ENCODE results near the gene XYLT2.
"Not testable (repeated sequence)": the region's sequence is repeated elsewhere in the genome, so short reads cannot be mapped to it uniquely, and the experiment has no call there.

XYLT2 gene

DNA sequence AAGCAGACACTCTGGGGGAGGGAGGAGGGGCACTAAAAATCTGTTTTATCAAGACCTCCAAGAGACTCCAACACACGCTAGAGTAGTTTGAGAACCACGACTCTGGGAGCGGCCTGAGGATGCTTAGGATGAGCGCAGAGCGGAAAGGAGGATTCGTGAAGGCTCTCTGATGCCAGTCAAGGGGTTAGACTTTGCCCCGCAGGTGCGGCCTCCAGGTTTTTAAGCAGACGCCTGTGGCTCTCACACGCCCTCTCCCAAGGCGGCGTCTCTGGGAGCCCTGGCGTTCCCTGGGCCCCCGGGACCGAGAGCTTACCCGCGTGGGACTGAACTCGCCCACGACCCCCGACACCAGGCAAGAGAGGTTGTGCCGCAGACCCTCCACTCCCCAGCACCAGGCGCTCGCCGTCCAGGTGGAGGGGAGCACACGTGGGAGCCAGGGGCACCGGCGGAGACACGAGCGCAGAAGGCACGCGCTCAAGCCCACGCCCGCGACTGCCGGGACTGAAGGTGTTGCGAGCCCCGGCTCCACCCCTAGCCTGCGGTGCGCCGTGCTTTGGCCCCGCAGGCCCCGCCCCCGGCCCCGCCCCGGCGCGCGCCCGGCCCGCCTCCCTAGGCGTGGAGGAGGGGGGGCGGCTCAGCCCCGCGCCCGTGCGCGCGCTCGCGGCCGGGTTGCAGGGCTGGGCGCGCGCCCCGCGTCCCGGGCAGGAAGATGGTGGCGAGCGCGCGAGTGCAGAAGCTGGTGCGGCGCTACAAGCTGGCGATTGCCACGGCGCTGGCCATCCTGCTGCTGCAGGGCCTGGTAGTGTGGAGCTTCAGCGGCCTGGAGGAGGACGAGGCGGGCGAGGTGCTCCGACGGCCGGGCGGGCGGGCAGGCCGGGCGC, at the start of gene XYLT2:
Gene XYLT2, plus strand, starts transcription at position 695 of the 881 bp plus-strand sequence. Its CDS starts 15 bp downstream, at position 710.
- peak; percentile 12 for DNase-seq

DNA sequence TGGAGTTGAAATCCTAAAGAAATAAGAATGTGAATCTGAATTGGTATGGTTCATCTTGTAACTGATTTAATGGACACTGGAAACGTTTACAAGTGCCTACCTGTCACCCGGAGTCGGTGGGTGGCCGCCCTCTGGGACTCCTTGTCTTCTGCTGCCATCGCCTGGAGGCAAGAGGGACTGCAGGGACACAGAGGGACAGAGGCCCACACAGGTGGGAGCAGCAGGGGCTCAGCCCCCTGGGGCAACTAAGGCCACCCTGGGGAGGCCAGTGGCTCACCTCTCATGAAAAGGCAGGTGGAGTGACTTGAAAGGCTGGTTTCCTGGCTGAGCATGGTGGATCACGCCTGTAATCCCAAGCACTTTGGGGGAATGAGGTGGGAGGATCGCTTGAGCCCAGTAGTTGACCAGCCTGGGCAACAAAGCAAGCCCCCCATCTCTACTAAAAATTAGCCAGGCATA, 48.5 kb upstream of the XYLT2 start:
- no peak for DNase-seq

DNA sequence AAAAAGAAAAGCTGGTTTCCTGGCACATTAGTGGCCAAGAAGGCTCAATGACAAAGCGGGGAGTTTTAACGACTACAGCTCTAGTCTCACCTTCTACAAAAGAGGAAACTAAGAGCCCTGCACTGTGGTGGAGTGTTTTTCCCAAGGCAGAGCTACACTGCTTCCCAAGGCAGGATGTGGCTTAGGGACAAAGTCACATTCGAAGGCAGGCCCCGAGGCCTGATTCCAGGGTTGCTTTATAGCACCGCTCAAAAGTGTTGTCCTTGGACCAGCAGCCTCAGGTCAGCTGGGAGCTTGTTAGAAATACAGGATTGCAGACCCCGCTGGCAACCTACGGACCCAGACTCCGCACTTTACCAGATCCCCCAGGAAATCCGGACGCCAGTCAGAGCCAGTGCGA, 47.9 kb upstream of the XYLT2 start:
- no peak for DNase-seq

DNA sequence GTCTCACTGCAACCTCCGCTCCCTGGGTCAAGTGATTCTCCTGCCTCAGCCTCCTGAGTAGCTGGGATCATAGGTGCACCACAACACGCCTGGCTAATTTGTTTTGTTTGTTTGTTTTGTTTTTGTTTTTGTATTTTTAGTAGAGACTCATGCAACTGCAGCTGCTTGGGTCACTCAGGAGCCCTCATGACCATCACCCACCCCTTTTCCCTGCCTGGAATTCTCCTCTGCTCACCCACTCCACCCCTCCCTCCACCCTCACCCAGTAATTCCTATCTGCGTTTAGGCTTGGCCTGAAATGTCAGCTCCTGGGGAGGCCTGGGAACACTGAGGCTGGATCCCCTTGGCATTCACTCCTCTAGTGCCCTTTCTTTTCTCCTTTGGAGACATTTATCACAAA, 46.1 kb upstream of the XYLT2 start:
- DNase-seq: no peak

DNA sequence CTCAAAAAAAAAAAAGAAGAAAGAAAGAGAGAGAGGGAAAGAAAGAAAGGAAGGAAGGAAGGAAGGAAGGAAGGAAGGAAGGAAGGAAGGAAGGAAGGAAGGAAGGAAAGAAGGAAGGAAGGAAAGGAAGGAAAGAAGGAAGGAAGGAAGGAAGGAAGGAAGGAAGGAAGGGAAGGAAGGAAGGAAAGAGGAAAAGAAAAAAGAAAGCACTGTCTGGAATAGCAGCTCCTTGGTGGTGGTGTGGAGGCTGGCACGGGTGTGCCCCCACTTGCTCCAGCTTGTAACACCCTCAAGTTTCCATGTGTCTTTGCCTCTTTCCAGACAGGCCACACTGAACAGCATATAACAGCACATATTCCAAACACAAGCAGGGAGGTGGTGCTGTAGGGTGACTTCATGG, 45.1 kb upstream of the XYLT2 start:
- not testable (repeated sequence) for DNase-seq

DNA sequence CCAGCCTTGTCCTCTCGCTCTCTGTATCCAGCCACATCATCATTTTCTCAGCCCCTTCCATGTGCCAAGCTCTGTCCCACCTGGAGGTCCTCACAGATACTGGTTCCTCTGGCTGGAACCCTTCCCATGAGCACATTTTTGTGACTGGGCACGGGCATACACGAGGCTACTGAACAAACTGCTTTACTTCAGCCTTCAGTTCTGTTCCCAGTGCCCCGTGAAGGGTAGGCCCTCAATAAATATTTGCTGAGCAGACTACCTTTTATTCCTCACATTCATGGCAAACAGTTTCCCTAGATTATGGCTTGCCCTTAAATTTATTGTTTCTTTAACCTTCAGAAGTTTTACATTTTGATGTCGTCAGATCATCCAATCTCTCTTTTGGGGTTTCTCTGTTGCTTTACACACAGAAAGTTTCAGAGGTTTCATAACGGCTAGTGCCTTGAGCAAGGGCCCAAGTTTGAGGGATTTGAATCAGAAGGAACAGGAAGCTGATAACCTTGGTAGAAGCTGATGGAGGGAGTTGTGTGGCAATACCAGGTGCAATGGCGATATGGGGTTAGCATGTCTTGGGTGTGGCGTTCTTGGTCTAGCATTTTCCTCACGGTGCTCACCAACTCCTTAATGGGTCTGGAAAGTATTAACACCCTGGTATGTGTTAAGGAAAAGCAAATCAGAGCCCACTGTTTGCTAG, 43.9 kb upstream of the XYLT2 start:
- no peak for DNase-seq

DNA sequence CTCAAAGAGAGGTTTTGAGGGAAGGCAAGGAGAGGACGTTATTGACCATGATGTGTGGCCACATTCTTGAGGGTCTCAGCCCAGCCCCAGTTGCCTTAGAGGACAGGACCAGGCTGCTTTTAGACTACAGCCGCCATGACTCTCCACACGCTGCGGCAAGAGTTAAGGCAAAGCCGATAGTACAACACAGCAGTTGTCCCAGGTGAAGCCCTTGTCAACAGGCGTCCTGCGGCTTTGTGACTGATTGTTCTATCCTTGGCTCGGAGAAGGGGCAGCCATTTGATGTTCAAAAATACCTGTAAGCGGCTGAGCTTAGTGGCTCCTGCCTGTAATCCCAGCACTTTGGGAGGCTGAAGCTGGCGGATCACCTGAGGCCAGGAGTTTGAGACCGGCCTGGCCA, 42.9 kb upstream of the XYLT2 start:
- no peak for DNase-seq

DNA sequence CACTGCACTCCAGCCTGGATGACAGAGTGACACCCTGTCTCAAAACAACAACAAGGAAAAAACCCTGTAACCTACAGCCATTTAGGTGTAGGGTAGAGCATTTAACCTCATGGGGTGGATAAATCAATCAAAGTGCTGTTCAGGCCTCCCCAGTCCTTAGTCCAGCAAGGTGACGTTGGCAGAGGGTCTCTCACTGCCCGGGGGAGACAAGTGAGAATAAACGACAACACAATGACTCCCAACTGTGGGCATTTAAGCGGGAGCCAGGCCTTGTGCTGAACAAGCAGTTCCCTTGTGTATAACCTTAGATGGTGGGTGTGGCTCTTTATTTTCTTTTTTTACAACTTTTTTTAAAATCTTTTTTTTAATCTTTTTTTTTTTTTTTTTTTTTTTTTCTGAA, 42.3 kb upstream of the XYLT2 start:
- DNase-seq: no peak

DNA sequence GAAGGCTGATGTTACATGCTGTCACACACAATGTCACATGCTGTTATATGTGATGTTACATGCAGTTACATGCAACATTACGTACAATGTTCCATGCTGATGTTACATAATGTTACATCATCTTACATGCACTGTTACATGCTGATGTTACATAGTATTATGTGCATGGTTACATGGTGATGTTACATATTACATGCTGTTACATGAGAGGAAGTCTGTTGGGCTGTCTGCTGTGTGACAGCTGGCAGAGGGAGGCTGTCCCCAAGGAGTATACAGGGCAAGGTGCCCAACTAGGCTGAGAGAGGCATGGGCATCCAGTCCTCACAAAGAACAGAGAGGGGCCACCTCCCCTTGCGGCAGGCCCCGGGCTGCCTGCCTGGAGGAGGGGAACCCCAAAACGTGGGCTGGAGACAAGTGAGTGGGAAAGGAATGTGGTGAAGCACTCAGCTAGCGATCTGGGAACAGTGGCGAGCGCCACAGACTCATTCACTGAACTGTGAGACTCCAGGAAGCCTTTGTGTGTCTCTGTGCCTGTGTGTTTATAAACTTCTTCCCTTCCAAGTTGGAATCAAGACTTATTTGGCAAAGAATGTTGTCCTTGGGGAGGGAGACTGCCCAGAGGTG, 41.0 kb upstream of the XYLT2 start:
- no peak for DNase-seq

DNA sequence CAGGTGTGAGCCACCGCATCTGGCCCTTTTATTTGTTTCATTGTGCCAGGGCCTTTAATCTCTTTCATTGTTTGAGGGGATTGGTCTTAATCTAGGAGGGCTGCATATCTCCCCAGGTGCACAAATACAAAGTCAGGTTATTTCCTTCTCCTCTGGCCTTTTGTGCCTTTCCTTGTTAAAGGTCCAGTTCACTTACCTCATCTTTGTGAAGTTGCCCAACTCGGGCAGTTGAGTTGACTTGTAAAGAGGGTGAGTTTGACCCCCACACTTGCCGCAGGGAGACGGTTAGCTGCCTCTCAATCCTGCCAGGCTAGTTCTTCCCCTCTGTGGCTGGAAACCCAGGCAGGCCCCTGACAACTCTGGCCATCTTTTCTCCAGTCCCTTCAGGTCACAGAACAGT, 38.3 kb upstream of the XYLT2 start:
- DNase-seq: no peak

DNA sequence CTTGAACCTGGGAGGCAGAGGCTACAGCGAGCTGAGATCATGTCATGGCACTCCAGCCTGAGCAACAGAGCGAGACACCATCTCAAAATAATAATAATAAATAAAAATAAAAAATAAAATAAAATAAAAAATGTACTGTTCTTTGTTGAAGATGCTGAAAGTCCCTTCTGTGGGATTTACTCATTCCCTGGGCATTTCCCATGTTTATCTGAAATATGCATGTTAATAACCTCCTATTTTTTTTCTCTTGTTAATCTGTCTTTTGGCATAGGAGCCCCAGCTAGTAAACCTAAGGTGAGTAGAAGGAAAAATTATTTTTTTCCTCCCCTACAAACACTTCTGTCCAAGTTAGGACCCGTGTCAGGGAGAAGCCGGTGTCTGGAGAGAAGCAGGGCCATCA, 37.3 kb upstream of the XYLT2 start:
- no peak for DNase-seq

DNA sequence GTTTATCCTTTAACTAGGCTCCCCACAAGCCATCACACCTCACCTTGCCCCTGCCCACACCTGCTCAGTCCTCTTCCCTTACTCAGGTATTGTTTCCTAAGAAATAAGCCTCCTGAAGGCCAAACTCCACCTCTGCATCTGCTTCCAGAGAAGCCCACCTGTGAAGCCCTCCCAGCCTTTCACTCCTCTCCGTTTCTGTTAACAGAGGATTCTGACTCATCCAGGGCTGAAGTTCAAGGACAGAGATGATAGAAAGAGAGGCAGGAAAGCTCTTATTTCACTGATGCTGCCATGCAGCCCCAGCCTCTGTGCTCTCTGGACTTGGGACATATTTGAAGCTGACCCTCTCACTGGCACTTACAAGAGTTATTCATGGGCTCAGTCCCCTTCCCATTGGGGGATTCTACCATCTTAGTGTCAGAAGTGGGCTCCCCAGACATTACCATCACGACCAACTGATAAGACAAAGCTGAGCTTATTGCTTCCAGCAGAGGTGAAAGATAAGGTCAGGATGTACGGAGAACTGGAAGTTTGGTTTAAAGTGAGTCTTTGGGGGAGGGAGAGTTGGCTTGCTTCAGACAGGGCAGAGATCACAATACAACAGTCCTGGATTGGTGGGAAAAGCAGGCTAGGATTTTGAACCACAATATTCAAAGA, 35.3 kb upstream of the XYLT2 start:
- DNase-seq: no peak

DNA sequence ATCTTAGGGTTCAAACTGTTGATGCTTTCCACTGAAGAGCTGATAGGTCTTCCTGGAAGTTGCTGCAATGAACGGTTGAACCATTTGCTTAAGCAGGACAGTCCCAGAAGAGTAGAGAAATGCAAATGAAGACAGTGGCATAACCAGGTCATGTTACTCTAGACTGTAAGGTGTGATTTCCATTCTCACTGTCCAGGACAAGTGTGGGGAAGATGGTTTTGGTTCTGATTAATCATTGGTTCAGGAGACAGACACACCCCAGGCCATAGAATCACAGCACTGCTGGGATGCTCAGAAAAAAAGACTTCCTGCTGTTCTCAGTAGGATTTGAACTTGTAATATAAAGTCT, 34.8 kb upstream of the XYLT2 start:
- DNase-seq: no peak

DNA sequence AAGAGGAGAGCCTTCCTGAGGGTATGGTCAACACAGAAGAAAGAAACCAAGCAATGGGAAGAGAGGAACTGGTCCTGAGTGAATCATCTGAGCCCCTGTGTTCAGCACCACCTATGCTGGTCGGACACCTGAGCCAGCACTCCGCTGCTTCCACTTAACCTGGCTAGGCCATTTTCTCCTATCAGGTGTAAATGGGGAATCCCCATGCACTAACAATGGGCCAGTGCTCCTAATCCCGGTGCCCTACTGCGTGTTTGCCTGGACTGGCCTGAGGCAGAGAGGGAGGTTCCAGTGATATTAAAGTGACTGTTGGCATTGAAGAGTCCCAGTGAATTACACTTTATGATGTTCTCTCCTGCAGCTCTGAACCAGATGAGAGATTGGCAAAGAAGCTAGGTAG, 34.4 kb upstream of the XYLT2 start:
- no peak for DNase-seq

DNA sequence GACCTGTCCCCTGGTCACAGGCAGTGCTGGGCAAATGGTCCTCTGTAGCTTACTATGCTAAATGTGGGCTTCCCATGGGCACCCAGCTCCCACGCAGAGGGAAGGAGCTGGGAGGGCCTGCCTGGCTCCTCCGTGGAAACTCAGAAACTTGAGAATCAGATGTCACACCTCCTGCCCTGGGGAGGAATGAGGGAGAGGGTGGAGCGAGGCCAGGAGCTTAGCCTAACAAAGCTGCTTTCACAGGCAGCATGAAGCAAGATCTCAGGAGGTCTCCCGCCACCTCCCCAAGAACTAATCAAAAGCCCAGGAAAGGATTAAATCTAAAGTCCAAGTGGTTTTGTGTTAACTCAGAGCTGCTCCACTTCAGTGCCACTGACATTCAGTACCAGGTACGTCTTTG, 33.6 kb upstream of the XYLT2 start:
- DNase-seq: no peak

DNA sequence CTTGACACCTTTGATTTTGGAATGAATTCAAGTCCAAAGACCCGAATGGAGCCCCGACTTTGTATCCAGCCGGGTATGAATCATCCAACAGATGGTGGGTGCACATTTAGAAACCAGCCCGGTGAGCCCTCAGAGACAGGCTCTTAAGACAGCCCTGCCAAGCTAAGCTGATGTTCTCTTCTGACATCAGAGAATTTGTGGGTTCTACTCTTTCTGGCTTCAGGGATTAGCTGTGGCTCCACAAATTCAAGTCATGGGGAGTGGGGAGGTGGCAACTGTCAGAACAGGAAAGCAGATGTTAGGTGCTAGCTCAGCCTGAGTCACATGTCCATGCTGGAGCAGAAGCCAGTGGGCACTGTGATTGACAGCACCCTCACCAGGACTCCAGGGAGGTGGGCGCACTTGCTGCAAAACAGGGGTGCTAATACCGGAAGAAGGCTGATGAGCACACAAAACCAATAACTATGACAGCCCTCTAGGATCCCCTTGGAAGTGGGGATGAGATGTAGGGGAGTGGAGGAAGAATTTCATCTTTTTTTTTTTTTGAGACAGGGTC, 31.4 kb upstream of the XYLT2 start:
- DNase-seq: no peak

DNA sequence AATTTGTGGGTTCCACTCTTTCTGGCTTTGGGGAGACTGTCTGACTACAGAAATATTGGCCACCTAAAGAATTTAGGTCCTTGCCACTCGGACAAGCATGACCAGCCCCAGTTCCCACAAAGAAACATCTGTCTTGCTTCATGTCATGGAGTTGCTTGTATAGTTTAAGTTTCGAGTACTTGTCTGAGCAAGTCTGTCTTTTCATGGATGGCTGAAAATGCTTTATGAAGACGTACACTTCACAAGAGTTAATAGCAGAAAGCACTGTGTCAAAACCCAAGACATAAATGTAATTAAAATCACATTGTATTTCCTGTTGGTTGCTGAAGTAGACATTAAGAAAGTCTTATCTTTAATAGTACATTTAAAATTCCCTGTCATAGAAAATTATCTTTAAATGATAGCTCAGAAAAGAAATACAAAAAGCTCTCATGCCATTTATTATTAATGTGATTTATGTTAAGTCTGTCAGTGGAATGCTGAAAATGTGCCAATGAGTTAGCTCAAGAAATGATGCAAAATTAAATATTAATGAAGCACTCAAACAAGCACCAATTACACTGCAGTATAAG, 29.8 kb upstream of the XYLT2 start:
- DNase-seq: peak; percentile 31

DNA sequence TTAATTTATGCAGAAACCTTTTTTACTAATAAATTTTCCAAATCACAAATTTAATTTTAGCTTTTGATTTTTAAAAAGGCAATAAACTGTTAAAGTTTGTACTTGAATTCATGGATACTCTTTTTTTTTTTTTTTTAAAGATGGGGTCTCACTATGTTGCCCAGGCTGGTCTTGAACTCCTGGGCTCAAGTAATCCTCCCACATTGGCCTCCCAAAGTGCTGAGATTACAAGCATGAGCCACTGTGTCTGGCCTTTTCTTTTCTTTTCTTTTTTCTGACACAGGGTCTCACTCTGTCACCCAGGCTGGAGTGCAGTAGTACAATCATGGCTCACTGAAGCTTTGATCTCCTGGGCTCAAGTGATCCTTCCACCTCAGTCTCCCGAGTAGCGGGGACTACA, 29.3 kb upstream of the XYLT2 start:
- DNase-seq: not testable (repeated sequence)

DNA sequence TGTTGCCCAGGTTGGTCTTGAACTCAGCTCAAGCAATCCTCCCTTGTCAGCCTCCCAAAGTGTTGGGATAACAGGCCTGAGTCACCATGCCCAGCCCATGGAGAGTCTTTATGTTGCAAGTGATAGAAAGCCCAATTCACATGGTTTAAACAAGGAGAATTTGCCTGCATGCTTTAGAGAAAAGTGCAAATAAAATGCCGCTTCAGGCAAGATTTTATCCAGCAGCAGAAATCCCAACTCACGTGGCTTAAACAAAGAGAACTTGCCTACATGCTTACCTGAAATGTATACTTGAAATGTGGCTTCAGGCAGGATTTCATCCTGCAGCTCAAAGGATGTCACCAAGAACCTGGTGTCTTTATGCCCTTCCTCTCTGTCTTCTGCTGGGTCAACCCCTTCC, 28.8 kb upstream of the XYLT2 start:
- DNase-seq: no peak

DNA sequence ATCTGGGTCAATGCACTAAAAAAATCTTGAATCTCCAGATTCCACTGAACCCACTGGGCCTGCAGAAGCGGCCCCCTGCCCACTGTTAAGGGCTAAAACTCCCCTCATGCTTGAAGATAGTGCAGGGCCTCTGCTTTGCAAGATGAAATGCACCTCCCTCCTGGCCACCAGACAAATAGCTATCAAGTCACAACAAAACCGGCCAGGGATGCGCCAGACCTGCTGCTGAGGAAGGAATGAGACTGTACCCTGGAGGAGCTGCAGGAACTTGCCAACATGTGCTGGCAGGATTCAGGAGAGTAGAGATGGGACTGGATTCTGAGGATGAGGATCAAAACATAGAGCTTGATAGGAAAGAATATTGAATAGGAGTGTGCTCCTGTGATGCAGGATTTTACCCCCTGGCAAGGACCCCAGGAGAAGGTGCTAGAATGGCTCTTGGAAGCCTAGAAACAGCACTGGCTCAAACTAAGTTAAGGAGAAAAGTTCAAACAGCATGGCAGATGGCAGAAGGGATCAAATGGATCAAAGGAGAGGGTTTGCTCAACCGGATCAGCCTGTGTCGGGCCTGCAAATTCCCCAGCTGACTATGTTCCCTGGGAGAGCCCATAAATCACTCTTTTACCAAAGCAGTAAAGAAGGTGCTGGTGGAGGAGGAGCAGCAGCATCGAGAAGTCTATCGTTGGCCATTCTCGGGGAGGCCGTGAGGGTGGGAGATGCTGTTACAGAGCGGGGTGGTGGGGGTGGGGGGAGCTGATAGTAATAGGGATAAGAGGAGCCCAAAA, 27.2 kb upstream of the XYLT2 start:
- DNase-seq: peak; percentile 94

DNA sequence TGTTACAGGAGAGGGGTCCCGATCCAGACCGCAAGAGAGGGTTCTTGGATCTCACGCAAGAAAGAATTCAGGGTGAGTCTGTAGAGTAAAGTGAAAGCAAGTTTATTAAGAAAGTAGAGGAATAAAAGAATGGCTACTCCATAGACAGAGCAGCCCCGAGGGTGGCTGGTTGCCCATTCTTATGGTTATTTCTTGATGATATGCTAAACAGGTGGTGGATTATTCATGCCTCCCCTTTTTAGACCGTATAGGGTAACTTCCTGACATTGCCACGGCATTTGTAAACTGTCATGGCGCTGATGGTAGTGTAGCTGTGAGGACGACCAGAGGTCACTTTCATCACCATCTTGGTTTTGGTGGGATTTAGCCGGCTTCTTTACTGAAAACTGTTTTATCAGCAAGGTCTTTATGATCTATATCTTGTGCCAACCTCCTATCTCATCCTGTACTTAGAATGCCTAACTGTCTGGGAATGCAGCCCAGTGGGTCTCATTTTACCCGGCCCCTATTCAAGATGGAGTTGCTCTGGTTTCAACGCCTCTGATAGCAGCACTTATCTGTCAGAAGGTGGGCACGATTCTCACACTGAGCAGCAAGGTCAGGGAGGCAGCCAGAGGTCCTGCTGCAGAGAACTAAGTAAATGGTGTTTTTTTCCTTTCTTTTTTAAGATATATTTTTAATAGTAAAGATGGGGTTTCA, 26.5 kb upstream of the XYLT2 start:
- no peak for DNase-seq
